K562 (cell line): Measurements from ENCODE around the gene PPP6R1.

Source experiments
- EP300 ChIP-seq: IDR thresholded peaks from 2 replicates; pipeline ENCODE4 v1.6.1; 2012; ENCODE audit warnings: low read length, improper control_type of control experiment
- GABPA ChIP-seq: fragments of 200-800 bp; sonication (Bioruptor generic); conservative IDR thresholded peaks from 2 replicates; pipeline ENCODE4 v1.6.1; 2016; ENCODE audit warnings: low read depth, missing genetic modification characterization, missing compliant biosample characterization
- POLR2AphosphoS2 ChIP-seq: IDR thresholded peaks from 2 replicates; pipeline ENCODE4 v1.6.1; 2012; ENCODE audit warnings: low read length, improper control_type of control experiment
- POLR2AphosphoS5 ChIP-seq: IDR thresholded peaks from 2 replicates; pipeline ENCODE4 v1.6.1; 2011; ENCODE audit warnings: mild to moderate bottlenecking, low read depth, low read length, moderate library complexity; ENCODE audit not compliant: control insufficient read depth, insufficient read depth
- SIN3A ChIP-seq, 2 experiments: fragments of 150-350 bp in 1 of 2; IDR thresholded peaks; 2 replicates each; pipeline ENCODE4 v1.6.1; 2011 to 2016; ENCODE audit warnings: borderline replicate concordance in 2 of 2, low read depth in 2 of 2, low read length in 2 of 2, mild to moderate bottlenecking in 2 of 2, moderate library complexity in 2 of 2; ENCODE audit not compliant: control insufficient read depth in 1 of 2
- ZKSCAN8 ChIP-seq: fragments of 200-800 bp; sonication (Bioruptor generic); IDR thresholded peaks from 2 replicates; pipeline ENCODE4 v1.6.1; 2016; ENCODE audit warnings: missing genetic modification characterization, missing compliant biosample characterization
- ZNF584 ChIP-seq: fragments of 200-800 bp; sonication (Bioruptor generic); IDR thresholded peaks from 2 replicates; pipeline ENCODE4 v1.6.1; 2016; ENCODE audit warnings: low read depth, mild to moderate bottlenecking, missing genetic modification characterization, missing compliant biosample characterization
- TF ChIP-seq, protein P1 (sequence below), 3 experiments: IDR thresholded peaks in 2 of 3; conservative IDR thresholded peaks in 1 of 3; 2 replicates each; pipeline ENCODE4 v1.5.1; 2011 to 2012; ENCODE audit warnings: low read length in 3 of 3, mild to moderate bottlenecking in 3 of 3, control low read depth in 2 of 3, improper control_type of control experiment in 1 of 3, inconsistent platforms in 1 of 3, low read depth in 1 of 3, mixed read lengths in 1 of 3, moderate library complexity in 1 of 3; ENCODE audit not compliant: insufficient read depth in 2 of 3
- TF ChIP-seq, protein P2 (sequence below): sonication (generic); formaldehyde crosslinking; IDR thresholded peaks from 2 replicates; pipeline ENCODE4 v1.9.0; 2022; ENCODE audit warnings: mild to moderate bottlenecking, missing genetic modification reagents
- TF ChIP-seq, protein P3 (sequence below): sonication (generic); formaldehyde crosslinking; IDR thresholded peaks from 2 replicates; pipeline ENCODE4 v1.8.0; 2022; ENCODE audit warnings: mild to moderate bottlenecking, missing genetic modification reagents

GRCh38 chr19:55300886-55301458 lies 42.2 kb upstream of the PPP6R1 start:
- TF ChIP-seq GABPA = no peak
- no peak for TF ChIP-seq POLR2AphosphoS5
- TF ChIP-seq, protein P1, sequence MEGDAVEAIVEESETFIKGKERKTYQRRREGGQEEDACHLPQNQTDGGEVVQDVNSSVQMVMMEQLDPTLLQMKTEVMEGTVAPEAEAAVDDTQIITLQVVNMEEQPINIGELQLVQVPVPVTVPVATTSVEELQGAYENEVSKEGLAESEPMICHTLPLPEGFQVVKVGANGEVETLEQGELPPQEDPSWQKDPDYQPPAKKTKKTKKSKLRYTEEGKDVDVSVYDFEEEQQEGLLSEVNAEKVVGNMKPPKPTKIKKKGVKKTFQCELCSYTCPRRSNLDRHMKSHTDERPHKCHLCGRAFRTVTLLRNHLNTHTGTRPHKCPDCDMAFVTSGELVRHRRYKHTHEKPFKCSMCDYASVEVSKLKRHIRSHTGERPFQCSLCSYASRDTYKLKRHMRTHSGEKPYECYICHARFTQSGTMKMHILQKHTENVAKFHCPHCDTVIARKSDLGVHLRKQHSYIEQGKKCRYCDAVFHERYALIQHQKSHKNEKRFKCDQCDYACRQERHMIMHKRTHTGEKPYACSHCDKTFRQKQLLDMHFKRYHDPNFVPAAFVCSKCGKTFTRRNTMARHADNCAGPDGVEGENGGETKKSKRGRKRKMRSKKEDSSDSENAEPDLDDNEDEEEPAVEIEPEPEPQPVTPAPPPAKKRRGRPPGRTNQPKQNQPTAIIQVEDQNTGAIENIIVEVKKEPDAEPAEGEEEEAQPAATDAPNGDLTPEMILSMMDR (IDR thresholded peaks at IDR 0.05 in 2 of 3, conservative IDR thresholded peaks at IDR 0.05 in 1 of 3; ENCODE audit: insufficient read depth in 2 of 3, low read depth in 1 of 3, low read length in 3 of 3) = no peak
- TF ChIP-seq SIN3A (IDR thresholded peaks at IDR 0.05; ENCODE audit: borderline replicate concordance in 2 of 2, control insufficient read depth in 1 of 2, low read depth in 2 of 2, low read length in 2 of 2) = no peak
- TF ChIP-seq, protein P2, sequence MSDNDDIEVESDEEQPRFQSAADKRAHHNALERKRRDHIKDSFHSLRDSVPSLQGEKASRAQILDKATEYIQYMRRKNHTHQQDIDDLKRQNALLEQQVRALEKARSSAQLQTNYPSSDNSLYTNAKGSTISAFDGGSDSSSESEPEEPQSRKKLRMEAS (CRISPR knock-in tag) = no peak
- TF ChIP-seq ZNF584 (CRISPR knock-in tag) = no peak
- no peak for TF ChIP-seq POLR2AphosphoS2
- no peak for TF ChIP-seq EP300
- TF ChIP-seq ZKSCAN8 (CRISPR knock-in tag) = no peak
- TF ChIP-seq, protein P3, sequence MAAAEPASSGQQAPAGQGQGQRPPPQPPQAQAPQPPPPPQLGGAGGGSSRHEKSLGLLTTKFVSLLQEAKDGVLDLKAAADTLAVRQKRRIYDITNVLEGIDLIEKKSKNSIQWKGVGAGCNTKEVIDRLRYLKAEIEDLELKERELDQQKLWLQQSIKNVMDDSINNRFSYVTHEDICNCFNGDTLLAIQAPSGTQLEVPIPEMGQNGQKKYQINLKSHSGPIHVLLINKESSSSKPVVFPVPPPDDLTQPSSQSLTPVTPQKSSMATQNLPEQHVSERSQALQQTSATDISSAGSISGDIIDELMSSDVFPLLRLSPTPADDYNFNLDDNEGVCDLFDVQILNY = no peak
